Left ventricle myocardium inferior (tissue), 1 donor: ENCODE results near the gene COMP. TPM values are rescaled to one million over a fixed set of nuclear protein-coding genes. Genes with fewer than 3 reads are reported as not detected.

ENCODE experiments used
- DNase-seq: peaks from one replicate; pipeline ENCODE4 v3.0.0-alpha.2; 2020
- H3K27ac ChIP-seq: fragments of 200-600 bp; replicated peaks from 2 replicates; pipeline ENCODE4 v1.8.0; 2021
- H3K27me3 ChIP-seq: fragments of 200-600 bp; 2 replicates; pipeline ENCODE4 v1.8.0; 2021; ENCODE audit warnings: low read depth
- H3K36me3 ChIP-seq: fragments of 200-600 bp; 2 replicates; pipeline ENCODE4 v1.8.0; 2021
- H3K4me1 ChIP-seq: fragments of 200-600 bp; 2 replicates; pipeline ENCODE4 v1.8.0; 2021
- H3K4me3 ChIP-seq: fragments of 200-600 bp; 2 replicates; pipeline ENCODE4 v1.8.0; 2021; ENCODE audit warnings: mild to moderate bottlenecking, moderate library complexity
- H3K9me3 ChIP-seq: fragments of 200-600 bp; replicated peaks from 2 replicates; pipeline ENCODE4 v1.8.0; 2021
- intact Hi-C: fragments of 100-400 bp; cut with micrococcal nuclease; formaldehyde crosslinking; loops from one replicate; pipeline ENCODE4 v1.11.0; 2022
- total RNA-seq: library from RNA; stranded (reverse); fragmentation: NEBNext Ultra II Directional; extraction: Animal tissue kit (Norgen Biotek cat#: 25700); gene quantifications from one replicate; pipeline ENCODE4 v1.2.1, GENCODE V29; 2021
- TF ChIP-seq, protein P1 (sequence below): fragments of 200-600 bp; IDR thresholded peaks from 2 replicates; pipeline ENCODE4 v1.8.0; 2021; ENCODE audit warnings: antibody characterized with exemption, mild to moderate bottlenecking, borderline replicate concordance
- donor health status: DM: no; HTN: yes; CAD: no; lungs with severe emphysema.

COMP gene
- total RNA-seq, 1 donor from 2014 or later, result 1.2 TPM

DNA sequence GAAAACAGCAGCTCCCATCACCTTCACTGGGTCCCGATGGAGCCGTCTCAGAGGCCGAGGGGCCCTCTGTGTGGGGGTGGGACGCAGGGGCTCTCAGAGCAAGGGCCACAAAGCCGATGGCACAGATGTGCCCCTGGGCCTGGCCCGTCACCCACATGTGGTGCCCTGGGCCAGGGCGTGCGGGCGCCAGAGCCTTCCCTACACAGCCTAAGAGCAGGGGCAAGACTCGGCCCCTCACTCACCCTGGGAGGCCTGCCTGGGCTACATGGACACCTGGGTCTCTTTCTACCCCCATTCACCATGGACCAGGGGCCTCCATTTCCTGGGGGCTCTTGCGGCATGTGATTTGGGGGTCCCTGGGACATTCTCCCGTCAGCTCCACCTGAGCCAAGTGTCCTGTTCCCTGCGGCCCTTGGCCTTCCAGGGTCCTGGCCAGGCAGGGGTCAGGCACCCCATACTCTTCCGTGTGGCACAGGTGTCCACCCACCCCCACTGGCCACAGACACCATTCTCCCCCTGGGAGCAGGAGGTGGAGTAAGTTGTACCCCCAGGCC is 10.0 kb downstream of the COMP start:
- Histone ChIP-seq H3K4me1 (peaks cover 9% of the 10 kb centered on the region), H3K4me3 (no peak overlapping the region), H3K27ac (no peak overlapping the region), H3K9me3 (no peaks in the 10 kb centered on the region), H3K27me3 (peaks cover 56% of the 10 kb centered on the region), H3K36me3 (no peaks in the 10 kb centered on the region)
- intact Hi-C loops, result no loop called here
- DNase-seq, result no peak
- TF ChIP-seq, protein P1, sequence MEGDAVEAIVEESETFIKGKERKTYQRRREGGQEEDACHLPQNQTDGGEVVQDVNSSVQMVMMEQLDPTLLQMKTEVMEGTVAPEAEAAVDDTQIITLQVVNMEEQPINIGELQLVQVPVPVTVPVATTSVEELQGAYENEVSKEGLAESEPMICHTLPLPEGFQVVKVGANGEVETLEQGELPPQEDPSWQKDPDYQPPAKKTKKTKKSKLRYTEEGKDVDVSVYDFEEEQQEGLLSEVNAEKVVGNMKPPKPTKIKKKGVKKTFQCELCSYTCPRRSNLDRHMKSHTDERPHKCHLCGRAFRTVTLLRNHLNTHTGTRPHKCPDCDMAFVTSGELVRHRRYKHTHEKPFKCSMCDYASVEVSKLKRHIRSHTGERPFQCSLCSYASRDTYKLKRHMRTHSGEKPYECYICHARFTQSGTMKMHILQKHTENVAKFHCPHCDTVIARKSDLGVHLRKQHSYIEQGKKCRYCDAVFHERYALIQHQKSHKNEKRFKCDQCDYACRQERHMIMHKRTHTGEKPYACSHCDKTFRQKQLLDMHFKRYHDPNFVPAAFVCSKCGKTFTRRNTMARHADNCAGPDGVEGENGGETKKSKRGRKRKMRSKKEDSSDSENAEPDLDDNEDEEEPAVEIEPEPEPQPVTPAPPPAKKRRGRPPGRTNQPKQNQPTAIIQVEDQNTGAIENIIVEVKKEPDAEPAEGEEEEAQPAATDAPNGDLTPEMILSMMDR, result no peak

DNA sequence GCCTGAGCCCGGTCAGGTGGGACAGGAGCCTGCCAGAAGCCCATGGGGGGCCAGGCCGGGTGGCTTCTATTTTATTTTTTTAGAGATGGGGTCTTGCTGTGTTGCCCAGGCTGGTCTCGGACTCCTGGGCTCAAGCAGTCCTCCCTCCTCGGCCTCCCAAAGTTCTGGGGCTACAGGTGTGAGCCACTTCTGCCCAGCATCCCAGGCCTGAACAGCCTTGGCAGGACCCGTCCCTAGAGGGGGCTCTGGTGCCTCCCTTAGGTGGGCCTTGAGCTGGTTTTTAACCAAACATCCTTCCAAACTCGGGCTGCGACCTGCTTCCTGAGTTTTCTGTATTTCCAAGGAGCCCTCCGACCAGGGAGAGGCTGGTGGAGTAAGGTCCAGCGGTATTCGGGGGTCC is 10.5 kb downstream of the COMP start:
- Histone ChIP-seq H3K36me3 (no peaks in the 10 kb centered on the region), H3K9me3 (no peaks in the 10 kb centered on the region), H3K4me3 (no peak overlapping the region), H3K27ac (no peak overlapping the region), H3K27me3 (peaks cover 51% of the 10 kb centered on the region), H3K4me1 (peaks cover 5% of the 10 kb centered on the region)
- TF ChIP-seq, protein P1, result no peak
- no peak for DNase-seq
- intact Hi-C loops, result no loop called here

DNA sequence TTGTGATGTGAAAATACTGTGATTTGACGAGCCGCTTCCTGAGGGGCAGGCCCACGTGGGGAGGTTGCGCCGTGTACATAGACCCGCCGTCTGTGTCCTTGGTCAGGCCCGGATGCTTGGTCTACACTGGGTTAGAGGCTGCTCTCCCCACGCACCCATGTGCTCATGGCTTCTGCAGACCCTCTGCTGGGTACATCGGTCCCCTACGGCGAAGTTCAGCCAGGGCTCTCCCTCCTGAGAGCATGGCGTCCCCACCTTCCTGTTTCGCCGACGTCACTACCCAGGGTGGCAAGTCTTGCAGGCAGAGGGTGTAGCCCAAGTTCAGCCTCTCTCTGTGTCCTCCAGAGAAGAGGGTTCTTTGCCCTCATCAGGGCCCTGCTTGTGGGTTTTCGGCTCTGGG is 11.0 kb downstream of the COMP start:
- H3K9me3 ChIP-seq, result no peaks in the 10 kb centered on the region

DNA sequence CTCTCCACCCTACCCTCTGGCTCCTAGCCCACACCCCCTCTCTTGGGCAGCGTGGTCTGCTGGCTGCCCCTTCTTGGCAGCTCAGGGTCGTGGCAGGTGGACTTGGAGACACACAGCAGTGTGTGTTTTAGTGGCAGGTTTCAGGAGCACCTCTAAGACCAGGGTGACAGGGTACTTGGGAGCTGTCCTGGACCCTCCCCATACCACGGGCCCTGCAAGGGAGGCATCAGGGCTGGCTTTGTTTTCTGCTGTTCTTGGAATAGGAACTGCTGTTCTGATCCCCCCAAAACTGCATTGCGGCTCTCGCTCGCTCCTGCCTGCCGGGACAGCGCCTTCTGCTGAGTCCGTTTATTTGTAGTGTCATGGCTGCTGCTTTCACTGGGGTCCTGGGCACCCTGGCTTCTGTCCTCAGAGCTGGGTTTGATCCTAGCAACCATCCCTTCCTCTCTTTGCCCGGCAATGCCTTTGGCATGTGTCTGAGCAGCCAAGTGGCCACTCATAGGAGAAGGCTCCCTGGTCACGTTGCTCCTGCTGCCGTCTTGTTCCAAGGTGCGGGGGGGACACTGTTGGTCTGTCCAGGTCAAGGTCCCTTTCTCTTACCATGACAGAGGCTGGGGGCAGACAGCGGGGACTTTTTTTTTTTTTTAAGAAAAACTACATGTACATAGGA is 12.1 kb downstream of the COMP start:
- Histone ChIP-seq H3K36me3 (no peaks in the 10 kb centered on the region), H3K4me1 (no peaks in the 10 kb centered on the region), H3K27ac (no peak overlapping the region), H3K27me3 (peaks cover 34% of the 10 kb centered on the region), H3K9me3 (no peaks in the 10 kb centered on the region), H3K4me3 (no peak overlapping the region)
- TF ChIP-seq, protein P1, result no peak
- intact Hi-C loops, result no loop called here
- no peak for DNase-seq

More for the DNA sequence above, 11.0 kb downstream of the COMP start:
- H3K4me3 ChIP-seq, result no peak overlapping the region
- H3K27me3 ChIP-seq, result peaks cover 45% of the 10 kb centered on the region
- H3K4me1 ChIP-seq, result no peaks in the 10 kb centered on the region
- no peak overlapping the region for H3K27ac ChIP-seq
- TF ChIP-seq, protein P1, result no peak
- no peaks in the 10 kb centered on the region for H3K36me3 ChIP-seq
- no peak for DNase-seq
- intact Hi-C loops, result no loop called here

DNA sequence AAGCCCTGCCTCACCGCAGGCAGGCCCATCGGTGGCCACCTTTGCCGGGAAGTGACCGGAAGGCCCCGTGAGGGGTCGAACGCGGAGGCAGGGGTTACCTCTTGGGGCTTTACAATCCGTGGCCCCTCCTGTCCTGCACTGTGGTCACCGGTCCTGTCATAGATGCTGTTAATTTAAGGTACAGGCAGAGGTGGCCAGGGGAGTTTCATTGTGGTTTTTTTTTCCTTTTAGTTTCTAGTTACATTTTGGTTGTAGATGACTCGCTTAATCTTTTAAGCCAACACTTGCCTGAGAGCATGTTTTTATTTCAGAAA is 13.1 kb downstream of the COMP start:
- Histone ChIP-seq H3K9me3 (no peaks in the 10 kb centered on the region), H3K4me3 (peak overlapping the region; percentile 10), H3K36me3 (no peaks in the 10 kb centered on the region), H3K4me1 (no peaks in the 10 kb centered on the region), H3K27me3 (peaks cover 32% of the 10 kb centered on the region), H3K27ac (no peak overlapping the region)
- intact Hi-C loops, result no loop called here
- TF ChIP-seq, protein P1, result no peak
- no peak for DNase-seq
